Measurements from ENCODE around the gene ARHGAP40.
"Not testable (repeated sequence)": the region's sequence is repeated elsewhere in the genome, so short reads cannot be mapped to it uniquely, and the experiment has no call there.

The ARHGAP40 gene

DNA sequence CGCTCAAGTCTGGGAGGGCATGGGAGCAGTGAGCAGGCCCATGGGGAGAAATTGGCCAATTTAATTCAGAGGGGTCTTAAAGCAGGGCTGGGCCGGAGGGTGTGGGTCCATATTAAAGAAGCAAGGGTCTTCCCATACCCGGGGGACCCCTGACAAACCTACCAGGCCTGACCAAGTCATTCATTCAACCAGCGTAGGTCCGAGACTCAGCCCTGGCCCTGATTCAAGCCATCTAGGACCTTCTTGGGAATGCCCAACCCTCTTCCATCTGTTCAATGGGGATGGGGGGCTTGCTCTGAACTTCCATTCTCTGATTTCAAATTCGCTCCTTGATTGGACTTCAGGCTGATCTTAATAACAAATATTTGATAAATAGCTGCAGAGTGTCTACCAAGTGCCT lies 13.3 kb upstream of the ARHGAP40 start:
- DNase-seq (ENCODE audit: low spot score) = no peak

- no peak for DNase-seq (ENCODE audit: low spot score)
These were observed 12.3 kb upstream of the ARHGAP40 start for GRCh38 chr20:38589351-38589750.

- no peak for DNase-seq (ENCODE audit: low spot score)
These were observed 11.5 kb upstream of the ARHGAP40 start for GRCh38 chr20:38589967-38590675.

GRCh38 chr20:38590676-38591473 lies 10.7 kb upstream of the ARHGAP40 start:
- no peak for DNase-seq (ENCODE audit: low spot score)

DNA sequence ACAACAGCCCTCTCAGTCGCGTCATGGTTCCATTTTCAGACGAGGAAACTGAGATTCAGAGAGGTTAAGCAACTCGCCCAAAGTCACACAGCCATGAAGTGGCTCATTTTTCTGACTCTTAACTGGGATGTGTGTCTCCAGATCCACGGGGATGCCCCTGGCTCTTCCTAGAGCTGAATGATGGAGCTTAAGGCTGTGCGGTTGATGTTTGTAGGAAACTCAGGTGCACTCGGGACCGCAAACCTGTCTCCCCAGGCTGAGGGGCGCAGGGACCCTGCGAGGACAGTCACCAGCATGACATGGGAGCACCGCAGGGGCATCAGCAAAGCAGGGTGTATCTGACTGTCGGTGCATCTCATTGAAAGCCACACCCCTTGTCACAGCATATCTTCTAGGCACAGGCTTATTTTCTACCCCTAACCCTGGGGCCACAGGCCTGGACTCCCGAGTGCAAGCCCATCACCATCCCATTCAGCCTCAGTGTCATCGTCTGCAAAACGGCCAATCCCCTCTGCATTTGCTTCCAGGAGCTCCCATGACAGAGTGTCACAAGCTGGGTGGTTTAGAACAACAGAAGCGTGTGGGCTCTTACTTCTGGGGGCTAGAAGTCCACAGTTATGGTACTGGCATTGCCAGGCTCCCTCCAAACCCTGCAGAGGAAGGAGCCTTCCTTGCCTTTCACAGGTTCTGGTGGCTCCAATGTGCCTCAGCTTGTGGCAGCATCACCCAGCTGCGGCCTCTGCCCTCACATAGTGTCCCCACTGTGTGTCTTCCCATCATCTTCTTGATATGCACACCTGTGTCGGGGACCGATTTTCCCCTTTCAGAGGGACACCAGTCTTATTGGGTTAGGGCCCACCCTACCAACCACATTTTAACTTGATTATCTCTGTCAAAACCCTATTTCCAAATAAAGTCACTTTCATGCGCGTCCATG lies 9.9 kb upstream of the ARHGAP40 start:
- DNase-seq (ENCODE audit: low spot score) = no peak

- not testable (repeated sequence) for DNase-seq (ENCODE audit: low spot score)
These were observed 9.2 kb upstream of the ARHGAP40 start for GRCh38 chr20:38592411-38592790.

GRCh38 chr20:38594281-38594680 lies 7.3 kb upstream of the ARHGAP40 start:
- not testable (repeated sequence) for DNase-seq (ENCODE audit: low spot score)

DNA sequence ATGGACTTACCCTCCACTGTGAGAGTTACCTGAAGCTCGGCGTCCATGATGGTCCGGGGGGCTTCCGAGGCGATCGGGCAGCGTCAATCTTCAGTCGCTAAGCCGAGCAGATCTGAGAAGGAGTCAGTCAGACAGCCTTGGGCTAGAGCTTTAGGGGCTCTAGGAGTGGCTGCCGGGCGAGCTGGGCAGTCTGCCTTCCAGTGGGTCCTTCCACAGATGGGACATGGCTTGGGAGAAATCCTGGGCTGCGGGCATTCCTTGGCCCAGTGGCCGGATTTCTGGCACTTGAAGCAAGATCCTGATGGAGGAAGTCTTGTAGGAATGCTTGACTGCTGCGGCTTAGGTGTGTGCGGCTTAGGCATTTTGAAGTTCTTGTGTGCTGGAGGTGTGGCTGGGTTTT lies 5.7 kb upstream of the ARHGAP40 start:
- DNase-seq (ENCODE audit: low spot score) = not testable (repeated sequence)

DNA sequence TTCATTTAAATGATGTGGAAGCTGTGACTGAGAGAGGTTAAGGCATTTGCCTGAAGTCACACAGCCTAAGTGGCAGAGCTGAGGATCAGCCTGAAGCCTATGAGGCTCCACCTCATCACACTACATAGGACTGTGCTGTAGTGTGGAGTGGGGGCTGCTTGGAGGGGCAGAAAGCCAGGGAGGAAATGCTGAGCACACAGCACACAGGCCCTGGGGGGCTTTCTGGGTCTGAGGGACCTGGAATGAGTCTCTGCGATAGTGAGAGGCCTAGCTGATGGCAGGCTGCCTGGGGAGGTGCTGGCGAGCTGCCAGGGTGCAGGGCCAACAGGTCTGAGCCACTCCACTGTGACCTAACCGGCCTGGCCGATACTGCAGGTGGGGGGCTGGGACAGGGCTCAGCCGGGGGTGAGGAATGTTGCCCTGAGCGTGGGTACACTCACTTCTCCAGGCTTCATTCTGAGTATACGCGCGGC lies 2.2 kb upstream of the ARHGAP40 start:
- DNase-seq (ENCODE audit: low spot score) = no peak

GRCh38 chr20:38600057-38600456 lies 1.6 kb upstream of the ARHGAP40 start:
- no peak for DNase-seq (ENCODE audit: low spot score)

DNA sequence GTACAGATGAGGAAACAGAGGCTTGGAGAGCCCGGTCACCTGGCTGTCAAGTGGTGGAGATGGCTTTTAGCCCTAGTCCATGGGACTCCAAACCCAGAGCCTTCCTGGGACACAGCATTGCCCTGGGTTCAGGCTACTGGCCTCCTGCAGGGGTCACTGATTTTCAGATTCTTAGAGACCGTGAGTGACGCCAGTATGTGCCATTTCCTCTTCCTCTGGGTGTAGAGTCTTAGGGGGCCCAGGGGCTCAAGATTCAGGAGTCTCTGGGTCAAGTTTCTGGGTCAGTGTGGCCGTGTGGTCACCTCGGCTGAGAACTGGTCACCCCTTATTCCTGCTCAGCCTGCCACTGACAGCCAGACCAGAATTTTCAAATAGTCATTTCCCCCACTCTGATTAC lies 574 bp downstream of the ARHGAP40 start:
- DNase-seq (ENCODE audit: low spot score) = no peak

DNA sequence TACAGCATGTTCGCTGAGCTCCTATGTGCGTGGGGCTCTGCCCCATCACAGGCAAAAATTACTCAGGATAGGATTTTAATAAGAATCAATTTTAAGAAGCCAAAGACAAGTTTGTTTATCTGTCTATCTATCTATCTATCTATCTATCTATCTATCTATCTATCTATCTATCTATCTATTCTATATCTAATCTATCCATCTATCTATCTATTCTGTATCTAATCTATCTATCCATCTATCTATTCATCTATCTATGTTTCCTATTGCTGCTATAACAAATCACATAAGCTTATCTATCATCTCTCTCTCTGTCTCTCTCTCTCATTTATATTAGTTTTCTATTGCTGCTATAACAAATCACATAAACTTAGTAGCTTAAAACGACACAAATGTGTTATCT lies 1.7 kb downstream of the ARHGAP40 start:
- DNase-seq (ENCODE audit: low spot score) = no peak

- DNase-seq (ENCODE audit: low spot score) = no peak
These were observed 3.3 kb downstream of the ARHGAP40 start for GRCh38 chr20:38604873-38605303.

DNA sequence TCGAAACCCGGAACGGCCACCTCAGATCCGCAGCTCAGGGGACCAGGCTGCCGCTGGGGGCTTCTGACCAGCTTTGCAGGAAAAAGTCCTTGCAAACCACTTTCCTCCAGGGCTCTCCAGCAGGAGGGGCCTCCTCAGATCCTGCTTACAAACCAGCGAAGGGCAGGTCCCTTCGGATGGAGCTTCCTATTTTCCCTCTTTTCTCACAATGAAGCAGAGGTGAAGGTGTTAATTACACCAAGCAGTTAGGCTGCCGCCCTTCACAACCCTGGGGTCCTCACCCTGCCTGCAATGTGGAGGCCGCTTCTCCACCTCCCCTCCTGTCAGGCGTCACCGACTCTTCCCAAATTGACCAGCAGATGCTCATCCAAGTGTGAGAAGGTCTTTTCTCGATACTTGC lies 5.7 kb downstream of the ARHGAP40 start:
- no peak for DNase-seq (ENCODE audit: low spot score)

DNA sequence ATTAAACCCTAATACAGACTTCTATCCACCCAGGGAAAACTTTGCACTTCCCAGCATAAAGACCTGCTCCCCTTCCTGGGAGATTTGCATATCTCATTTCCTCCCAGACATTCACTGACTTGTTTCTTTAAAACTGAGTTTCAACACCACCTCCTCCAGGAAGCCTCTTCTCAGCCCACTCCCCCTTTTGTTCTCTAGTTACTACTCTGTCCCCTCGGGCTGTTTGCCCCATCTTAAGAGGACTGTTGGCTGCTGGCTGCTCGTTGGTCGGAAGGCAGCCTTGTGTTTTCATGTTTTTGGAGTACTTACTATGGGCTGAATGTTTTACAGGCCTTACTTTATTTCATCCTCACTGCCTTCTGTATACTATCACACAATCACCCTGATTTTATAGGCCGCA lies 6.6 kb downstream of the ARHGAP40 start:
- DNase-seq (ENCODE audit: low spot score) = no peak

- no peak for DNase-seq (ENCODE audit: low spot score)
These were observed 8.2 kb downstream of the ARHGAP40 start for GRCh38 chr20:38609815-38610214.

DNA sequence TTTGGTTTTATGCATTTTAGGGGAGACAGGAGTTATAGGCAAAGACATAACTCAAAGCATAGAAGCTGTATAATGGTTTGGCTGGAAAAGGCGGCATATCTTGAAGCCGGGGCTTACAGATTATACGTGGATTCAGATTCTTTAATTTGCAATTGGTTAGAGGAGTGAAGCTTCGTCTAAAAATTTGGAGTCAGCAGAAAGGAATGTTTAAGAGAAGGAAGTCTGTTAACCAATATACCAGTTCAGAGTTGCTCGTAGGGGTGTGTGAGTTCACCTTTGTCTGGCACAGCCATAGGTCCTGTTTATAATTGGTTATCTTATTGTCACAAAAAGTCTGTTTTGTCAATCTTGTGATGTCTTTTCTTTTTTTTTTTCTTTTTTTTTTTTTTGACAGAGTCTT lies 8.9 kb downstream of the ARHGAP40 start:
- DNase-seq (ENCODE audit: low spot score) = no peak

DNA sequence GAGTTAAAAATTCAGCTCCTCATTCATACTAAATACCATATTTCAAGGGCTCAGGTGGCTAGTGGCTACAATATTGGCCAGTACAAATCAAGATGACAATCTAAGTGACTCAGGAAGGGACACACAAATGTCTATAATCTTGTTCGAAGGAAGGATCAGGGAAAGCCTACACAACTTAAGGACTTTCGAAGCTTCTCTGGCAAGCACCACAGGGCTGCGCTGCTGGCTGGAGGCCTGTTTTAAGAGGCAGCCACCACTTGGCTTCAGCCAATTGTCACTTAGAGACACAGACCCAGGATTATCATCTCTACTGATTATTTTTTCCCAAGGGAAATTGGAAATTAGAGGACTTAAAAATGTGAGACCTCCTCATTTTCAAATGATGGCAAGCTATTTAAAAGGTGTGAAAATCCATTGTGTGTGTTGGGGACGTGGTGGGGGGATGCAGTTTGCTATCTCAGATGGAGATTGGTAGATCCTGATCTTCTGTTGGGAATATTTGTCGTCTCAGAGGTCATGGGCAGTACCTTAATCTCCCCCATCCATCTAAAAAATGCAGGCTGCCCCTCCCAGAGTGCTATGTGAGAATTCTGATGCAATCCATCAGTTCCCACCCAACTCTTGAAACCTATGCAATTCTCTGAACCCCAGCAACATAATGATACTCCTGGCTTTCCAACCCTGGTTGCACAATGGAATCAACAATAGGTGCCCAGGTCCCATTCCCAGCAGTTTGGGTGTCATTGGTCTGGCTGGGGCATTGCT lies 11.3 kb downstream of the ARHGAP40 start:
- DNase-seq (ENCODE audit: low spot score) = no peak

DNA sequence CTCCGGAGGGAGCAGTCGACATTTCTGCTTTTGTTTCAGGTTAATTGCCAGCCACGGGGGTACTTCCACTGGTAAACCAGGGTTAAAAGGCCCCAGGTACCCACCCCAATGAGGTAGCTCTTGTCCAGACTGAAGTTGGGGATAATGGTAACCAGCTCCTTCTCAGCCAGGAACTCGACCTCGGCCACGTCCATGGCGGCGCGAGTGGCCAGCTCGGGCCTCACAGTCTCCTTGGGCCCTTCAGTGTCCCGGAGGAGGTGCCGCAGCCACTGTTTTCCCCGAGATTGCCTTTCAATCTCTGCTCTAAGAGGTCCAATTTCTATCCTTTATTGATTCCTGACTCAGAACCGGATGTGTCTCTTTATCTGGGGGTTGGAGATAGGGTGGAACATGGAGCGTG lies 13.7 kb downstream of the ARHGAP40 start:
- DNase-seq (ENCODE audit: low spot score) = no peak

- no peak for DNase-seq (ENCODE audit: low spot score)
These were observed 14.8 kb downstream of the ARHGAP40 start for GRCh38 chr20:38616457-38616856.

GRCh38 chr20:38617011-38617829 lies 15.6 kb downstream of the ARHGAP40 start:
- DNase-seq (ENCODE audit: low spot score) = no peak

Data from globus pallidus (tissue), 1 donor.